Adrenal gland (tissue), 5 donors: Measurements from ENCODE around the gene BCL2.

Experiments
- CTCF ChIP-seq, 6 experiments: fragments of 450-650 bp in 4 of 6; fragments of 200-600 bp in 2 of 6; sonication (generic) in 1 of 6; IDR thresholded peaks; 1 replicate in 5 of 6; 2 replicates in 1 of 6; pipeline versions ENCODE4 v1.5.1 to v1.8.0; 2016 to 2021; ENCODE audit warnings: antibody characterized with exemption in 6 of 6, mild to moderate bottlenecking in 2 of 6, moderate library complexity in 1 of 6
- POLR2A ChIP-seq, 2 donors: fragments of 450-650 bp; IDR thresholded peaks; one replicate each; pipeline ENCODE4 v1.6.1; 2017; ENCODE audit warnings: antibody characterized with exemption in 2 of 2, mild to moderate bottlenecking in 2 of 2, moderate library complexity in 1 of 2
- donor health status: DM: no; HTN: no; CAD: no.

- TF ChIP-seq CTCF (IDR thresholded peaks at IDR 0.05) (no peak), POLR2A (IDR thresholded peaks at IDR 0.05) (no peak)
Measured at GRCh38 chr18:63253428-63254372, 65.9 kb downstream of the BCL2 start.
